ENCODE measurements around the gene WDR46. TPM values are rescaled to one million over a fixed set of nuclear protein-coding genes. Genes with fewer than 3 reads are reported as not detected.

The WDR46 gene
- total and polyA plus RNA-seq, 2 of the 13 experiments (the other 11 are each of a cell fraction or from before 2014, with no cell fraction given), result 47.4 to 105 TPM

DNA sequence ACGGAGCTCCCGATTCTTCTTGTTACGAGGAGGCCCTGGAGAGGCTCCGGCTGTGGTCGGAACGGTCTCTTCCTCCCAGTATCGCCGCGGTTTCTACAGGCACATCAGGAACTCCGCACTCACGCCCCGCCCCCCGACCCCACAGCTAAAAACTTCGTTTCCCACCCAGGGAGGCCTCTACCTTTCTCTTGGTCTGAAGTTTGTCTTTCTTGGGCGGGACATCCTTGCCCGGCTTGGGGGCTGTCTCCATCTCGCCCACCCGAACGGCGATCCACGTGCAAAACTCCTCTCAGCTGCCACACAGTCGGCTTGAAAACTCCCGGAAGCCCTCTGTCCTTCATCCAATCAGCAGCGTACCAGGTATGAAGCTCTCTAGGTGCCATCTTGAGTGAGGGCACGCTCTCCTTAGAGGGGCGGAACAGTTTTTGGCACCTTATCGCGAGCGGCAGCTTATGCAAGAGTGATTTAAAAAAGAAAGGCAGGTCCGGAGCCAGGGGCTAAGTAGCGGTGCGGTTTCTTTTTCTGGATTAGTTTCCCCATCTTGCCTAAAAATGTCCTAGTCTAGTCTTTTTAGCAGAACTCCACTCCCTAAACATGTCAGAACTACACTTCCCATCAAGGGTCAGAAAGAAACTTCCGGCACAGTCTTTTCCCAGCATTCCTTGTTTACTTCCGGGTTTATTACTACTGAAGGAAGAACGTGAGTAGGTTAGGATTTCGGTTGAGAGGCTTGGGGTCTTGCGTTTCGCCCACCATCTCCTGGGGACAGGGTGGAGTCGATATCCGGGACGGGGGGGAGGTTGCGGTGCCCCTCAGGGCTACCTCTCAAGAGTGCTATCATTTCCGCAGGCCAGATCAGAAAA lies at the start of gene WDR46, which contains the start of gene PFDN6 (continued):
- TF ChIP-seq, protein P1, sequence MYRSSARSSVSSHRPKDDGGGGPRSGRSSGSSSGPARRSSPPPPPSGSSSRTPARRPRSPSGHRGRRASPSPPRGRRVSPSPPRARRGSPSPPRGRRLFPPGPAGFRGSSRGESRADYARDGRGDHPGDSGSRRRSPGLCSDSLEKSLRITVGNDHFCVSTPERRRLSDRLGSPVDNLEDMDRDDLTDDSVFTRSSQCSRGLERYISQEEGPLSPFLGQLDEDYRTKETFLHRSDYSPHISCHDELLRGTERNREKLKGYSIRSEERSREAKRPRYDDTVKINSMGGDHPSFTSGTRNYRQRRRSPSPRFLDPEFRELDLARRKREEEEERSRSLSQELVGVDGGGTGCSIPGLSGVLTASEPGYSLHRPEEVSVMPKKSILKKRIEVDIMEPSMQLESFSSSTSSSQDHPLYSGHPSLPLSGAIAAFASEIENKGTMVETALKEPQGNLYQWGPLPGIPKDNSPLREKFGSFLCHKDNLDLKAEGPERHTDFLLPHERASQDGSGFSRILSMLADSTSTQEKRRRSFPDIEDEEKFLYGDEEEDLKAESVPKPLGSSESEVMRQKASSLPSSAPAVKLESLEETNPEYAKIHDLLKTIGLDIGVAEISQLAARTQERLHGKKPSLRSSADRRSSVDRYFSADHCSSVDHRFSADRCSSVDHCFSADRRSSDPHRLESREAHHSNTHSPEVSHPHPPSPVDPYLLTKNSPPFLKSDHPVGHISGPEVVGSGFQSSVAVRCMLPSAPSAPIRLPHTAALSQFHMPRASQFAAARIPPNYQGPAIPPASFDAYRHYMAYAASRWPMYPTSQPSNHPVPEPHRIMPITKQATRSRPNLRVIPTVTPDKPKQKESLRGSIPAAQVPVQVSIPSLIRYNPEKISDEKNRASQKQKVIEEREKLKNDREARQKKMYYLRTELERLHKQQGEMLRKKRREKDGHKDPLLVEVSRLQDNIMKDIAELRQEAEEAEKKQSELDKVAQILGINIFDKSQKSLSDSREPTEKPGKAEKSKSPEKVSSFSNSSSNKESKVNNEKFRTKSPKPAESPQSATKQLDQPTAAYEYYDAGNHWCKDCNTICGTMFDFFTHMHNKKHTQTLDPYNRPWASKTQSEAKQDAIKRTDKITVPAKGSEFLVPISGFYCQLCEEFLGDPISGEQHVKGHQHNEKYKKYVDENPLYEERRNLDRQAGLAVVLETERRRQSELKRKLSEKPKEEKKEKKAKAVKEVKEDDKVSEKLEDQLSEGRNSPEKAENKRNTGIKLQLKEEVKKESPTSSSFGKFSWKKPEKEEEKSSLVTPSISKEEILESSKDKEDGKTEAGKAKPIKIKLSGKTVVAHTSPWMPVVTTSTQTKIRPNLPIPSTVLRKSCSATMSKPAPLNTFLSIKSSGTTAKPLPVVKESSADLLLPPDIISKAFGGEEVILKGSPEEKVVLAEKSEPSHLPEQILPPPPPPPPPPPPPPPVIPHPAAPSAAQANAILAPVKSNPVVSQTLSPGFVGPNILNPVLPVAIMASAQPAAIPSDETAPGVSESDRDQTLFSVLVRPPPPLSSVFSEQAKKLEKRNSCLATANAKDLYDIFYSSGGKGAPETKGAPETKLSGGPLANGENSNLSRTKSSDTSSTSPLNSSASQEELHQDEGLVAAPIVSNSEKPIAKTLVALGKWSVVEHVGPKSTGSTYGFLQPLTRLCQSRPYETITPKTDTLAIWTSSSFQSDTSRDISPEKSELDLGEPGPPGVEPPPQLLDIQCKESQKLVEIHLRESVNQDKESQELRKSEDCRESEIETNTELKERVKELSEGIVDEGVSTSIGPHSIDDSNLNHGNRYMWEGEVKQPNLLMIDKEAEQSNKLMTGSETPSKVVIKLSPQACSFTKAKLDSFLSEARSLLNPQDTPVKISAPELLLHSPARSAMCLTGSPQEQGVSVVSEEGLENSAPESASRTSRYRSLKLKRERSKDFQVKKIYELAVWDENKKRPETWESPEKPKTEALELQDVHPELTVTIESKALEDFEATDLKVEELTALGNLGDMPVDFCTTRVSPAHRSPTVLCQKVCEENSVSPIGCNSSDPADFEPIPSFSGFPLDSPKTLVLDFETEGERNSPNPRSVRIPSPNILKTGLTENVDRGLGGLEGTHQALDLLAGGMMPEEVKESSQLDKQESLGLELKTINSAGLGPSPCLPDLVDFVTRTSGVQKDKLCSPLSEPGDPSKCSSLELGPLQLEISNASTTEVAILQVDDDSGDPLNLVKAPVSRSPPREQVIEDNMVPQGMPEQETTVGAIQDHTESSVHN (CRISPR knock-in tag; IDR thresholded peaks at IDR 0.05), result no peak
- TF ChIP-seq MAFG (CRISPR knock-in tag; IDR thresholded peaks at IDR 0.05) (no peak), CHD2 (IDR thresholded peaks at IDR 0.05; ENCODE audit: low read depth, low read length) (peak; percentile 87), TRIM24 (CRISPR knock-in tag; IDR thresholded peaks at IDR 0.05) (no peak), AGO2 (optimal IDR thresholded peaks at IDR 0.05; ENCODE audit: low read depth, low read length) (peak; percentile 22), CBX2 (IDR thresholded peaks at IDR 0.05; ENCODE audit: low read depth, low read length) (no peak), CBX2 (CRISPR knock-in tag; IDR thresholded peaks at IDR 0.05; ENCODE audit: low read depth) (no peak), HMG20B (CRISPR knock-in tag; conservative IDR thresholded peaks at IDR 0.05) (no peak), PPARG (CRISPR knock-in tag; conservative IDR thresholded peaks at IDR 0.05) (no peak), EED (CRISPR knock-in tag; IDR thresholded peaks at IDR 0.05) (peak; percentile 61; the same call in 1 of the 2 replicates), ZNF772 (CRISPR knock-in tag; IDR thresholded peaks at IDR 0.05) (no peak)
- TF ChIP-seq, protein P2, sequence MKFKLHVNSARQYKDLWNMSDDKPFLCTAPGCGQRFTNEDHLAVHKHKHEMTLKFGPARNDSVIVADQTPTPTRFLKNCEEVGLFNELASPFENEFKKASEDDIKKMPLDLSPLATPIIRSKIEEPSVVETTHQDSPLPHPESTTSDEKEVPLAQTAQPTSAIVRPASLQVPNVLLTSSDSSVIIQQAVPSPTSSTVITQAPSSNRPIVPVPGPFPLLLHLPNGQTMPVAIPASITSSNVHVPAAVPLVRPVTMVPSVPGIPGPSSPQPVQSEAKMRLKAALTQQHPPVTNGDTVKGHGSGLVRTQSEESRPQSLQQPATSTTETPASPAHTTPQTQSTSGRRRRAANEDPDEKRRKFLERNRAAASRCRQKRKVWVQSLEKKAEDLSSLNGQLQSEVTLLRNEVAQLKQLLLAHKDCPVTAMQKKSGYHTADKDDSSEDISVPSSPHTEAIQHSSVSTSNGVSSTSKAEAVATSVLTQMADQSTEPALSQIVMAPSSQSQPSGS (CRISPR knock-in tag; IDR thresholded peaks at IDR 0.05), result no peak; the same call in 1 of the 2 replicates
- TF ChIP-seq, protein P3, sequence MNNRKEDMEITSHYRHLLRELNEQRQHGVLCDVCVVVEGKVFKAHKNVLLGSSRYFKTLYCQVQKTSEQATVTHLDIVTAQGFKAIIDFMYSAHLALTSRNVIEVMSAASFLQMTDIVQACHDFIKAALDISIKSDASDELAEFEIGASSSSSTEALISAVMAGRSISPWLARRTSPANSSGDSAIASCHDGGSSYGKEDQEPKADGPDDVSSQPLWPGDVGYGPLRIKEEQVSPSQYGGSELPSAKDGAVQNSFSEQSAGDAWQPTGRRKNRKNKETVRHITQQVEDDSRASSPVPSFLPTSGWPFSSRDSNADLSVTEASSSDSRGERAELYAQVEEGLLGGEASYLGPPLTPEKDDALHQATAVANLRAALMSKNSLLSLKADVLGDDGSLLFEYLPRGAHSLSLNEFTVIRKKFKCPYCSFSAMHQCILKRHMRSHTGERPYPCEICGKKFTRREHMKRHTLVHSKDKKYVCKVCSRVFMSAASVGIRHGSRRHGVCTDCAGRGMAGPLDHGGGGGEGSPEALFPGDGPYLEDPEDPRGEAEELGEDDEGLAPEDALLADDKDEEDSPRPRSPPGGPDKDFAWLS (CRISPR knock-in tag; IDR thresholded peaks at IDR 0.05; ENCODE audit: borderline replicate concordance), result no peak
- TF ChIP-seq, protein P4, sequence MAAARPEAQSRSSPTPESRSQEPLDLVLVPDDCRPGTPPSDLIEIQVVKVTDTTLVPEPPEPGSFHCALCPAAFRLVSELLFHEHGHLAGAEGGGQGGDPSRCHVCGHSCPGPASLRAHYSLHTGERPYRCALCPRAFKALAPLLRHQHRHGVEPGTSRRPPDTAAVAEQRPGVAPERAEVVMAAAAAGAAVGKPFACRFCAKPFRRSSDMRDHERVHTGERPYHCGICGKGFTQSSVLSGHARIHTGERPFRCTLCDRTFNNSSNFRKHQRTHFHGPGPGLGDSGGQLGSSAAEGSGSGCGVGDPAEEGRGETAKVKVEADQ (CRISPR knock-in tag; IDR thresholded peaks at IDR 0.05; ENCODE audit: borderline replicate concordance), result no peak; the same call in 1 of the 2 replicates
